ENCODE measurements around the gene PPT1.
A peak's percentile ranks its signal among the peaks of the same experiment; 100 is the strongest.
"Not testable (repeated sequence)": the region's sequence is repeated elsewhere in the genome, so short reads cannot be mapped to it uniquely, and the experiment has no call there.

Gene PPT1

GRCh38 chr1:40095806-40096205, 1.2 kb downstream of the PPT1 start:
- POLR2A ChIA-PET = no interaction called here
- TF ChIP-seq CTCF (IDR thresholded peaks at IDR 0.05; ENCODE audit: control extremely low read depth, extremely low read depth, low read depth, missing control alignments) = no peak
- CTCF ChIA-PET = no interaction called here
- no peak for DNase-seq (ENCODE audit: extremely low spot score)

- POLR2A ChIA-PET = no interaction called here
- DNase-seq (ENCODE audit: extremely low spot score) = no peak
- TF ChIP-seq CTCF (IDR thresholded peaks at IDR 0.05; ENCODE audit: control extremely low read depth, extremely low read depth, low read depth, missing control alignments) = no peak
- CTCF ChIA-PET = interaction anchor here (0.9 to 2.2 kb wide), 2 partner anchors 222 to 244 kb away, joined by 3 to 12 read pairs; no protein-coding TSS in a partner anchor
Observed at GRCh38 chr1:40094466-40095110, 2.5 kb downstream of the PPT1 start.

- CTCF ChIA-PET = interaction anchor here (1.0 to 20.6 kb wide), 6 partner anchors 15 to 246 kb away, joined by 3 to 262 read pairs (median 8); no protein-coding TSS in a partner anchor
- POLR2A ChIA-PET = no interaction called here
- no peak for DNase-seq (ENCODE audit: extremely low spot score)
- no peak for TF ChIP-seq CTCF (IDR thresholded peaks at IDR 0.05; ENCODE audit: control extremely low read depth, extremely low read depth, low read depth, missing control alignments)
Observed at GRCh38 chr1:40092706-40093639, 4.1 kb downstream of the PPT1 start.

DNA sequence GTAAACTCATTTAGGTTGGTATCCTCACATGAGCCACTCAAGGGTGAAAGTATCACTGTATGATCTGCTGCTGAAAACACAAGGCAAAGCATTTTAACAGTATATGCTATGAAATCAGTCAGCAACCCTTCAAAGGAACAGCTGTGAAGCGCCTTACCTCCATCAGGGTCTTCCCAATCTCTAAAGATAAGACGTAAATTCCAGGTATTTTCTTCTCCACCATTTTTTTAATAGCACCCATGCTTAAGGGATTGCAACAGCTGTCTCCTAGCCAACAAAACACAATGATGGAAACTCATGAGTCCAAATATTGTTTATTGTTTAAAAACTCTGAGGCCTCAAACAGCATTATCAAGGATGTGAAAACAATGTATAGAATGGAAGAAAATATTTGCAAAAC, 4.8 kb downstream of the PPT1 start:
- CTCF ChIA-PET = interaction anchor here (1.1 to 20.6 kb wide), 3 partner anchors 9 to 247 kb away, joined by 4 to 262 read pairs (median 51); no protein-coding TSS in a partner anchor
- no peak for TF ChIP-seq CTCF (IDR thresholded peaks at IDR 0.05; ENCODE audit: control extremely low read depth, extremely low read depth, low read depth, missing control alignments)
- POLR2A ChIA-PET = no interaction called here
- no peak for DNase-seq (ENCODE audit: extremely low spot score)

DNA sequence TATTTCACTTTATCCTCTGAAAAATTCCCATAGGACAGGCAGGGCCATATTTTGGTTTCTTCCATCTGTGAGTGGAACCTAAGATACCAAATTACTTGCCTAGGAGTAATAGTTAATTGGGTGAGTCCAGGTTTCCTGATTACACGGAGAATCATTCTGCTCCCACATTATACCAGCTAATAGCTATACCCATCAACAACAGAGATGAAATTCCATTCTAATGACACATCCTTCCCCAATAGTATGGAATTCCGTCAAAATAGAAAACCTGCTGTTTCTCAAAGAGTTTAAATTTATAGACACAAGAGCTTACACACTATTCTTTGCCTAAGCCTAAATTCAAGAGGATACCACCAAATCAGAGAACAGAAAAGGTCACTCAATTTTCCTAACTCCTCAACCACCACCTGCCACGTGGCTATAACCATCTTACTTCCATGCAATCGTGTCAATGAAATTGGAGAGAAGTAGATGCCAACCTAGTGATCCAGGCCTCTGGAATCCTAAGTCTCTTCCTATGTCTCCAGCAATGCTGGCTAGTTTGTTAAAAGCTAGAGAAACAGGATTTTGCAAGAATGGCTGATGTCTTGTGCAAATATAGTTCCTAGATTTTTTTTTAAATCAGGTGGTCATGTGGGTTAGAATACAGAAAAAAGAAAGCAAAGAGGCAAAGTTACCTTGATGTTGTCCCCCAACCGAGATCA, 6.2 kb downstream of the PPT1 start:
- no peak for DNase-seq (ENCODE audit: extremely low spot score)
- ChIA-PET POLR2A (no interaction called here), CTCF (interaction anchor here (1.1 to 20.6 kb wide), 6 partner anchors 11 to 314 kb away, joined by 4 to 262 read pairs (median 7); no protein-coding TSS in a partner anchor)
- no peak for TF ChIP-seq CTCF (IDR thresholded peaks at IDR 0.05; ENCODE audit: control extremely low read depth, extremely low read depth, low read depth, missing control alignments)

DNA sequence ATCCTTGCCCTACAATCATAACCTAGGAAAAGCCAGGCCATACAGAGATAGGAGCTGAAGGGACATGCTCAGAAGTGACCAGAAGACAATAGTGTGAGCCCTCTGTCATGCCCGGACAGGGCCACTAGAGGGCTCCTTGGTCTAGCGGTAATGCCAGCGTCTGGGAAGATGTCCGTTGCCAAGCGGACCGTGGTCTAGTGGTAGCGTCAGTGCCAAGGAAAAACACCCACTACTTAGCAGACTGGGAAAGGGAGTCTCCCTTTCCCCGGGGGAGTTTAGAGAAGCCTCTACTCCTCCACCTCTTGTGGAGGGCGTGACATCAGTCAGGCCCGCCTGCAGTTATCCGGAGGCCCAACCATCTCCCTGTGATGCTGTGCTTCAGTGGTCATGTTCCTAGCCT, 12.3 kb downstream of the PPT1 start:
- TF ChIP-seq CTCF (IDR thresholded peaks at IDR 0.05; ENCODE audit: control extremely low read depth, extremely low read depth, low read depth, missing control alignments) = peak; percentile 70
- POLR2A ChIA-PET; DNase-seq (ENCODE audit: extremely low spot score): not testable (repeated sequence)
- CTCF ChIA-PET = interaction anchor here (0.7 to 20.6 kb wide), 17 partner anchors 11 to 320 kb away, joined by 3 to 262 read pairs (median 5); no protein-coding TSS in a partner anchor

All from GM10248 (cell line).